ENCODE measurements around the gene TRAK1.

TRAK1 gene

DNA sequence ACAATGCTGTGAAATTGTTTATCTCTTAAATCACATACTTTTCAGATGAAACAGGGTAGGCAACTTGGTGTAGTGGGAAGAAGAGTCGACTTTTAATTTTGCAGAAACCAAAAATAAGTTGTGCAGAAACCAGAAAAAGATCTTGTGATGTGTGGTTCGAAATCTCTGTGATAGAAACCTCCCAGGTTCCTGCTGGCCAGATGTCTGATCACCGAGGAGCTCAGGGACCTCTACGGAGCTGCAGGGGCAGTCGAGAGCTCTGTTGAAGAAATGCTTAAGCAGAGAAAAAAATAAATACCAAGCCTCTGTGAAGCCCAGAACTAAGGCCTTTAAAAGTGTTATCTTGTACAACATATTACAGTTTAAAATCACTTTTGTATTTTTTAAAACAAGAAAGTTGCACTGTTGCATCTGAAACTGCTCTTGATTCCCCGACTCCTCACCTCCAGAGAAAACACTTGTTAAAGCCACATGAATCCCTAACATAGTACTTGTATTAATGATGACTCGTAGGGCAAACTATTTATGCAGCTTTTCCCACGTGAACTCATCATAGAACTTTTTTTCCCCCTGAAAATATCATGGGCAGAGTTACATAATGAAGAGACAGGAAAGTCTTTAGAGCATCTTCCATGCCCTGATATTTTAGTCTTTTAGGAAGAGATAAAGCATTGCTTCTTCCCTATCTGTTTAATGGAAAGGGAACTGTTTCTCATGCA lies 123.6 kb downstream of the TRAK1 start:
- DNase-seq: no peak

DNA sequence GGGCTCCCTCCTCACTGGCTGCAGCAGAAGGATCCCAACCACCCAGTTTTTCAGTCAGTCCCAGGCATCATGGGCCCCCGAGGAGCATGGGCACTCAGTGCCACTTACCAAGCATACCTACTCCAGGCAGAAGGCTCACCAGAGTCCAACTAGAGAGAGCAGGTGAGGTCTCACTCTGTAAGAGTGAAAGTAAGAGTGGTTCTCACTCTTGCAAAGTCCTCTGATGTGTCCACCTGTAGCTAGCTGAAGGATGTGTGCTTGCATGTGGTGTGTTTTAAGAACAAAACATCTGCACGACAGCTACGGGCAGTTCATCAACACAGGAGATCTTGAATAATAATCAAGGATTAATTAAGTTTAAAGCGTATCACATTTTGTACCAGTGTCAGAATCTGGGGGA lies 125.1 kb downstream of the TRAK1 start:
- DNase-seq: no peak

DNA sequence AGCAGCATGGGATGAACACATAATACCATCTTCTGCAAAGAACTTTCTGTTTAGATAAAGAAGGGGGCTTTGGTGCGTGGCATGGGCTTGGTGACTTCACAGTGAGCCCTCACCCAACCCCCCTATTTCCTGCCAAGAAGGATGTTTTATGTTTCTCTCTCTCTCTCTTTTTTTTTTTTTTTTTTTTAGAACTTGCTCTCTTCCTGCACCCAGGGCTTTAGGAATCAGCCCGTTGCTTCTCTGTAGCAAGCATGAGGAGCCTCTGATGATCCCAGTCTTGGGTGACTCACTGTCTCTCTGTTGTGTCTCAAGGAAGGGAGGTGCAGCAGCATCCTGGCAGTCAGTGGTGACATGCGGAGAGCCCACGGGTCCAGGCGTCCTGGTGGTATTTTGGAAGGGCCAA lies 125.8 kb downstream of the TRAK1 start:
- no peak for DNase-seq

DNA sequence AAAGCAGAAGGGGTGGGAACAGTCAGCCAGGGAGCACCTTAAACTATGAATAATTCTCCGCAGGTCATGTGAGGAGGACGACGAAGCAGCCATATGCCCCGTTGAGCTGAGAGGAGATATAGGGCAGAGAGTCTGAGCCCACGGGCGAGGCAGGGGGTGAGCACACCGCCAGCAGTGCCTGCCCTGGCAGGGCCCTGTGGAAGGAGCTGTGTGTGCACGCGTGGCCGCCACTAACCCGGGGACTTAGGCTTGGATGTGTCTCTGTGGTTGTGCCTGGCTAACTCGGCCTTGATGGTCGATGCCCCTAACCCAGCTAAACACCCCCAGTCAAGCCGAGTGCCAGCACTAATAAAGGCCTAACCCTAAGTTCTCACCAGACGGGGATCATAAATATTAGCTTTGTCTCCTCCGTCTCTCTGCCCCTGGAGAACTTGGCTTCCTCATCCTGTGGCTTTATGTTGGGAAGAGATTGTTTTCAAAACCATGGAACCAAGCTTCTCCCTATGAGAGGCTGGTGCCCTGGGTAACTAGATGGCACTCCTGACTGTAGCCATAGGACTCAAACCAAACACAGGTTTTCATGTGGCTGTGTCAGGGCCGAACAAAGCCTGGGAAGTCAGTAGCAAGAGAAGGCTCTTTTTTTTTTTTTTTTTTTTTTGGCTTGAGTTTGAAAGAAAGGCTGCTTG lies 129.4 kb downstream of the TRAK1 start:
- no peak for DNase-seq

DNA sequence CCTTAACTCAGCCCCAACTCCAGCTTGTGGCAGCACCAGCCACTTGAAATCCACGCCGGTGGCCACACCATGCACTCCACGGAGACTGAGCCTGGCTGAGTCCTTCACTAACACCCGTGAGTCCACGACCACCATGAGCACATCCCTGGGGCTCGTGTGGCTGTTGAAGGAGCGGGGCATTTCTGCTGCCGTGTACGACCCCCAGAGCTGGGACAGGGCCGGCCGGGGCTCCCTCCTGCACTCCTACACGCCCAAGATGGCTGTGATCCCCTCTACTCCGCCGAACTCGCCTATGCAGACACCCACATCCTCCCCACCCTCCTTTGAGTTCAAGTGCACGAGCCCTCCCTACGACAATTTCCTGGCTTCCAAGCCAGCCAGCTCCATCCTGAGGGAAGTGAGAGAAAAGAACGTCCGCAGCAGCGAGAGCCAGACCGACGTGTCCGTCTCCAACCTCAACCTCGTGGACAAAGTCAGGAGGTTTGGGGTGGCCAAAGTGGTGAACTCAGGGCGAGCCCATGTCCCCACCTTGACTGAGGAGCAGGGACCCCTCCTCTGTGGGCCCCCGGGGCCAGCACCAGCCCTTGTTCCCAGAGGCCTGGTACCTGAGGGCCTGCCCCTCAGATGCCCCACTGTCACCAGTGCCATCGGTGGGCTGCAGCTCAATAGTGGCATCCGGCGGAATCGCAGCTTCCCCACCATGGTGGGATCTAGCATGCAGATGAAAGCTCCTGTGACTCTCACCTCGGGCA lies 132.0 kb downstream of the TRAK1 start:
- no peak for DNase-seq

DNA sequence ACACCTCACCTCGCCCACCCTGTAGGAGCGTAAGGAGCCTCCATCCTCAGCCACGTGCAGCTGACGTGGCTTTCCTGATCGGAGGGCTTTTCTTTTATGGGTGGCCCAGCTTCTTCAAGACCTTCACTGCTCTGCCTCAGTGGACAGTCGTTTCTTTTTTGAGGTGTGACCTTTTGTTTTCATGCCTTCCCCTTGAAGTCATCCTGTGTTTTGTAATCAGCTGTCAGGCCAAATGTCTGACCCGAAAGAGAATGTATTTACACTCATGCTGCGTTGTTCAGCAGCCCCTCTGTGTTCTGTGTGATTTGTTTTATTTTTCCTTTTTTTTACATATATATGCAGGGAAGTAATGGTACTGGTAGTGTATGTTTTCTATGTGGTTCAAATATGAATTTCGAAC lies 133.0 kb downstream of the TRAK1 start:
- no peak for DNase-seq

DNA sequence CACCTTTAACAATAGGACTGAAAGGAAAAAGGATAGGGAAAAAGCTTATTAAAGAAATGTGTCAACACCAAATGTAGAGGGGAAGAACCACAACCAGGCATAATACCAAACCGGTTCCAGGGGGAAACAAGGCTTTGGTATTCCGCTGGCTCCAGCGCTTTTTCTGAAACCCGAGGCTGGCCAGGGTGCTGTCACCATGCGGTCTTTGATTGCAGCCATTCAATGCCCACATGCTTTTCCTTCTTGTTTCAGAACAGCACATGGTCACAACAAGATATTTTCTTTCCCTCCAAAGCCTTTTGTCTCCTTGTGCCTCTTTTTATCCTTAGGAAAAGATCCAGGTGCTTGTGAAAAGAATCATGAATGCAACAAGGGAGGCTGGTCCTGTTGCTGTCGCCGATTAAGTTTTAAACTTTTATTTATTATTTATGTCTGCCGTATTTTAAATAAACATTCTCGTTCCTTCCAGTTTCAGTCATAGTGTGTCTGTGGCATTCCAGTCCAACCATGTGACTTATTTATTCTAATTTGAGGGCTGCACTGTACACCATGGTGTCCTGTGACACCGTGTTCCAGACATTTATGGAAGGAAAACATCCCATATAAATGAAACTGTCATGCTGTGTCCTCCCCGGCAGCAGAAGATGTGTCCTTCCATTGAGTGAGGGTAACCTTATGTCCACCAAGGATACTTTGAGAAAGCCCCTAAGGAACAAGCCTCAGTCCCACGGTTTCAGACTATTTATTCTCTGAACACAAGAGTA lies 133.7 kb downstream of the TRAK1 start:
- DNase-seq: no peak

DNA sequence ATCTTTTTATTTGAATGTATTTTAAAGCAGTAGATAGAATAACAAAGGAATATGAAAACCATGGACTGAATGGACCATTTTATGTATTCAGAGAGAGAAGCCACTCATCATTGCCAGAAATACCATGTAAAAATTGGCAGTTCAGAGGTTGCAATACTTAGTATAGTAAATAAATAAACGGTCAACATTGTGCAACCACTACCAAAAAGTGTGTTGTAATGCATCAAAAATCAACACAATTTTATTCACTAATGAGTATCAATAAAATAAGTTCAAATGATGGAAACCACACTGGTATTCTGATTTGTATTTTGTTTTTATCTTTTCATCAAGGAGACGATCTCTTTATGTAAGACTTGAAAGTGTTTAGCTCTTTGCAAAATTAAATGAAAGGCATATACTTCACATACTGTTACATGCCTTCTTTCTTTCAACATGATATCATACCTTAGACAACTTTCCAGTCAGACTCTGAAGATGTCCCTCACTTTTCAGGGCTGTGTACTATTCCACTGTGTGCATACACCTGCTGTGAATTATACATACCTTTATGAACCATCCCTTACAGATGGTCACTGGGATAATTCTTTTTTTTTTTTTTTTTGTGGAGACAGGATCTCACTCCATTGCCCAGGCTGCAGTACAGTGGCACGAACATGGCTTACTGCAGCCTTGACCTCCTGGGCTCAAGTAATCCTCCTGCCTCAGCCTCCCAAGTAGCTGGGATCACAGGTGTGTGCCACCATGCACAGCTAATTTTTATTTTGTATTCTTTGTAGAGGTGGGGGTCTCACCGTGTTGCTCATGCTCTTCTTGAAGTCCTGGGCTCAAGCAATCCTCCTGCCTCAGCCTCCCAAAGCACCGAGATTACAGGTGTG lies 134.6 kb downstream of the TRAK1 start:
- no peak for DNase-seq

DNA sequence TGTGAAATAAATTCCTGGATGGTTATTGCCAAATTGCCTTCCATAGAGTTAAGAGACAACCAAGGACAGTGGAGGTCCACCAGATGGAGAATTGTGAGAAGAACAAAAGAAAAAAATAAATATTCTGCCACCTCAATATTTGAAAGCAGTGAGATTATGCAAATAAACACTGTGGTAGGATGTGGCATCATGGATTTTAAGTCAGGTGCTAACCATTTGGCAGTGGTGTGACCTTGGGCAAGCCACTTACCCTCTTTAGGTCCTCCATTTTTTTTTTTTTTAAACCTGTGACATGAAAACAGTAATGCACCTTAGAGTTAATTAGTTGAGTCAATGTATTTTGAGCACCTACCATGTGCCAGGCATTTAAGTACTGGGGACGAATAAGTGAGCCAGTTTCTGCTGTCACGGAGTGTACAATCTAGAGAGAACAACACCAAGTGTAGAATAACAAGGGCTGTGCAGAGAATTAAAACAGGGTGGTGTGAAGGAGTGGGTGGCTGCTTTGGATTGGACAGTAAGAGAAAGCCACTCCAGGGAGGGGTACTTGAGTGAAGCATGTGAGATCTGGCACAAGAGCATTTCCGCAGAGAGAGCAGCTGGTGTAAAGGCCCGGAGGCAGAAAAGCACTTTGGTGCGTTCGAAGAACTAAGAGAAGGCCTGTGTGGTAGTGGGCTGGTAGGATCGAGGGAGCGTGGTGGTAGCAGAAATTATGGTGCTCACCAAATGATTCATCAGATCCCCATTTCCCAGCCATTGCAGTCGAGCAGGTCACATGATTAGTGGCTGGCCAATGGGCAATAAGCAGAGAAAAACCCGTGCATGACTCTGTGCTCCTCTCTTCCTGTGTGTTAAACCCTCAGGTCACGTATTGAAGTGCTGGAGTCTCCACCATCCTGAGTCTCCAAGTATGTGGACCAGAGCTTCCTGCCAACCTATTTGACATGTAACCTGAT lies 135.6 kb downstream of the TRAK1 start:
- DNase-seq: no peak

DNA sequence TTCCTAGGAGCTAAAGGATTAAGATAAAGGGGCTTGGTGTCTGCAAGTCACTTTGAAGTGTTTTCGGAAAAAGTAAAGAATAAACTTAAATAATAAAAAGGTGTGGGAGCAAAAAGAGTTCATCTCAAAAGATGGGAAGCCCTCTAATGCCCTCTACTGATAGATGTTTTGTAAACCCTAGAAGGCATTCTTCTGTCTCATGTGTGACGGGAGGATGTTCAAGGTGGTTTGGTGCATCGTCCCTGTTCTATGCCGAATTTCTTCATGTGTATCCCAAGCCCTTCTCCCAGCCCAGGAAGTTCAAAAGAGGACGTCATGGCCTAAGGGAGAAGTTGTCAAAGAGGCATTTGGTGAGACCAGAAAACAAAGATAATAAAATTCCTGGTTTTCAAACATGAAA lies 137.6 kb downstream of the TRAK1 start:
- no peak for DNase-seq

DNA sequence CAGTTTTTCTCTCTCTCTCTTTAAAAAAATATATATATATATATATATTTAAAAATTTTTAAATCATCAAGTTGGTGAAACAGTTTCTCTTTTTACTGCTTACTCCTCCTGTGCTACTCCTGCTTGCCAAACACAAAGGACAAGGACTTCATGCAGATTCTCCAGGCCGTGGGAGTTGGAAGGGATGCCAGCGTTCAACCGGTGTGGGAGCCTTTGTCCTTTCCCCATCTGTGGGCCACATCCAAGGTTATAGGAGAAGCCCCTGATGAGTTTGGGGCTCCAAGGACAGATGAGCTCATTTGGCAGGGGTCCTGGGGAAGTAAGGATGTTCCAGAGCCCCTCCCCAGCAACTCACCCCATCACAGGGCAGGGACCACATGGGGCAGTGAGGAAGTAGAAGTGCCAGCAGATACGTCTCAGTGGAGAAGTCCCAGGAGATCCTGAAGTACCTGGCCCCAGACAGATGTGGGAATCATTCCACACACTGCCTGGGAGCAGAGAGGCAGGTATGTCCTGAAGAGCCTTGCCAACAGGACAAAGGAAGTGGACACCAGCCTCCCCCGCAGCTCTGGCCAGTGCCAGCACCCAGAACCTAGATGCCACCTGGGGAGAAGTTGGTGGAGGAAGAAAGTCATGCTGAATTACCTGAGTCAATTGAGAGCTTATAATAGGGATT lies 138.2 kb downstream of the TRAK1 start:
- DNase-seq: no peak

DNA sequence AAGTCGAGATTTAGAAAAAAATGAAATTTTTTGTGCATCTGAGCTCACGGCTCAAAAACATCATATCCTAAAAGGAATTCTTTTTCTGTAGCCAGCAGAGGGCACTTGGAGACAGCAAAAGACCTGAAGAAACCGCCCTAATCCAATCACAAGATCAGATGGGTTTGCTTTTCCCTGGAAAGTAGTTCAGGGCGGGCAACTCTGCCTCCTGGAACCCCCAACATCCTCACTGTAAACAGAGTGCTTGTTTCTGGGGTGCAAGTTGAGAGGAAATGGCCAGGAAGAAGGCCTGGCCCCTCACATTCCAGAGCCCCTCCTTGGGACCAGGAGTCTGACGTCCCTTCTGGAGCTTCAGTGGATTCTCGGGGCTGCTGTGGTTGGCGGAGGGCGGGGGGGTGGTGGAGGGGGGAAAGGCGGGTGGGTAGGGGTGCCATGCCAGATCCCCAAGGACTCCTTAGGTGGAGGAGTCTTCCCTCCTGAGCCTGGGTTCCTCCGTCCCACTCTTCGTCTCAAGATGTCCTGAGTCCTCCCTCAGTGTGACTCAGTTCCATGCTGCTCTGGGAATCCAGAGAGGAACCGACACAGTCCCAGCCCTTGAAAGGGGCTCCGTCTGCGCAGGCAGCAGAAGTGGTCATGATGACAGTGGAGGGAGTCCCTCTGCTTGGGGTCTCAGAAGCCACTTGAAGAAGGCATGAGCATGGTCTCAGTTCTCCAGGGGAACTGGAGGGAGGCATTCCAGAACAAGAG lies 139.0 kb downstream of the TRAK1 start:
- no peak for DNase-seq

DNA sequence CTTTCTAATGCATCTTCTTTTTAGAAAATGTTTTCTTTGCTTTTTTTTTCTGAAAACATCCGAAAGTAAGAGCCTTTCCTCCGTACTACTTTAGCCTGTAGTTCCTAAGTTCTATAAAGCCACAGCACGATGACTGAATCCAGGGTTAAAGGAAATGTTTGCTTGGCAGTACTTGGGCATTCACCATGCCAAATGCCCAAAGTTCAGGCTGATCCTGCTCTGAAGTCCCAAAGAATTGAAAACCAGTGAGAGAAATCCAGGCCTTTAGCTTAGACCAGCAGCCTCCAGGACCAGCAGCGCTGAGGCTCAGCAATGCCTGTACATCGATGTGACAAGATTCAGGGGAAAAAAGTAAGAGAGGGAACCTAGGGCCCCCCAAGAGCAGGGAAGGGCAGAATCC lies 139.7 kb downstream of the TRAK1 start:
- no peak for DNase-seq

DNA sequence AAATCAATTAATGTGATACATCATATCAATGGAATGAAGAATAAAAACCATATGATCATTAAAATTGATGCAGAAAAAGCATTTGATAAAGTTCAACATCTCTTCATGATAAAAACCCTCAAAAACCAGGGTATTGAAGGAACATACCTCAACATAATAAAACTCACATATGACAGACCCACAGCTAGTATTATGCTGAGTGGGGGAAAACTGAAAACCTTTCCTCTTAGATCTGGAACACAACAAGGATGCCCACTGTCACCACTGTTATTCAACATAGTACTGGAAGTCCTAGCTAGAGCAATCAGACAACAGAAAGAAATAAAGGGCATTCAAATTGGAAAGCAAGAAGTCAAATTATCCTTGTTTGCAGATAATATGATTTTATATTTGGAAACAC lies 144.4 kb downstream of the TRAK1 start:
- no peak for DNase-seq

DNA sequence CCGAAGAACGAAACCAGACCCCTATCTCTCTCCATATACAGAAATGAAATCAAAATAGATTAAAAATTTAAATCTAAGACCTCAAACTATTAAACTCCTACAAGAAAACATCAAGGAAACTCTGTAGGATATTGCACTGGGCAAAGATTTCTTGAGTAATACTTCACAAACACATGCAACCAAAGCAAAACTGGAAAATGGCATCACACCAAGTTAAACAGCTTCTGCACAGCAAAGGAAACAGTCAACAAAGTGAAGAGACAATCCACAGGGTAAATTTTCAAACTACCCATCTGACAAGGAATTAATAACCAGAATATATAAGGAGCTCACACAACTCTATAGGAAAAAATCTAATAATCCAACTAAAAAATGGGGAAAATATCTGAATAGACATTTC lies 145.5 kb downstream of the TRAK1 start:
- DNase-seq: no peak

DNA sequence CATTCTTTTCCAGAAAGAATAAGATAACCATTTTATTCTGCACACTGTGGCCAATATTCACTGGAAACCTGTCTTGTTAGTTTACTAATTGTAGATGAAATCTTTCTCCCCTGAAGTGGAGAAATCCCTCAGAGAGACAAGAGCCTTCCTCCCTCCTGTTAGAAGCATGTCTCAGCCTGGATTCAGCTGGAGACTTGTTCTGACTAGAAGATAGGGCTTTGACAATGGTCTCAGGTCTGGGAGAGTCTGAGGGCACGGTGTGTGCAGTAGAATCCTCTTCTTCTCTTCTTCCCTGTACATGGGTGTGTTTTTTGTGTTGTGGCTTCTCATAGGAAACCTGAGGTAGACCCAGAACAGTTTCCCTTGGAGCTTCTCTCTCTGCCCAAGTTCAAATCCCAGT lies 154.9 kb downstream of the TRAK1 start:
- no peak for DNase-seq

DNA sequence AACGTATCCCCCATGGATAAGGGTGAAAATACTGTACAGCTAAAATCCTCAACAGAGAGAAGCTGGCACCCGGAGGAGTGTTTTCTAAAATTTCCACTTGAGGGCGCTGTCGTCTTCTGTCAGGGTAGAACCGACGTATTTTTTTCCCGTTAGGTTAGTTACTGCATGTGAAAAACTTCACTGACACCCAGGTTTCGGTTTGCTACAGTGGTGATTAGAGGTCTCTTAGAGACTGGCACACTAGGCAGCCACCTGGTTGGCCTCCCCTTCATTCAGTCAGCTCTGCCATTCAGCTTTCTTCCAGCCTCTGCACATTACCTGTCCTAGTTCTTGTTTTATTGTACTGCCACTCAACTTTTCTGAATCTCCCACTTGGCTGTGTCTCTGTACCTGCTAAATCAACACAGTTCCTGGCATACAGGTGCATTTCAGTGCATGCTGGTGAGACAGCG lies 156.4 kb downstream of the TRAK1 start:
- DNase-seq: no peak

DNA sequence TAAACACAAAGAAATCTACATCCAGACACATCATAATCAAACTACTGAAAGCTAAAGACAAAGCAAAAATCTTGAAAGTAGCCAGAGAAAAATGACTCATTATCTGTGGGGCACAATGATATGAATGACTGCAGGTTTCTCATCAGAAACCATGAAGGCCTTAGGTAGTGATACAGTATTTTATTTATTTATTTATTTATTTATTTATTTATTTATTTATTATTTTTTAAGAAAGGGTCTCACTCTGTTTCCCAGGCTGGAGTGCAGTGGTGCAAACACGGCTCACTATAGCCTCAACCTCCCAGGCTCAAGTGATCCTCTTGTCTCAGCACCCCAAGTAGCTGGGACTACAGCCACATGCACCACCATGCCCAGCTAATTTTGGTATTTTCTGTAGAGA lies 159.6 kb downstream of the TRAK1 start:
- no peak for DNase-seq

DNA sequence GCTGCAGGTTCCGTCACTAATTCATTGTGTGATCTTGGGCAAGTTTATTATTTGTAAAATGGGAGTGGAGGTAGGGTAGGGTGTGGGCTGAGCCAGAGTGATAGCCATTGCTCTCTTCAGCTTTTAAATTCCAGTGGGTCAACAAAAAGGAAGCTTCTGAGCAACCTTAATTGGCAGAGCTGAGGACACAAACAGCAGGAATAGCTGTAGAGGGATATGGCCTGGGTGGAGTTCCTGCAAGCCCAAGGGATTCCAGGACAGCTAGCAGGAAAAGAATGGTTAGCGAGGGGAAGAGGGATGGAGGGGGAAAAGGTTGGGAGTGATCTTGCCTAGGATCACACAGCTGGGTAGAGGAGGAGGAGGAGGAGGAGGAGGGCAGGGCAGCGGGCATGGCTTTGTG lies 163.4 kb downstream of the TRAK1 start:
- no peak for DNase-seq
